ENCODE measurements around the gene VPS45. TPM values are rescaled to one million over a fixed set of nuclear protein-coding genes. Genes with fewer than 3 reads are reported as not detected.

VPS45 gene
- total and polyA plus RNA-seq, 2 of the 13 experiments (the other 11 are each of a cell fraction or from before 2014, with no cell fraction given), result 15.2 to 25.2 TPM

DNA sequence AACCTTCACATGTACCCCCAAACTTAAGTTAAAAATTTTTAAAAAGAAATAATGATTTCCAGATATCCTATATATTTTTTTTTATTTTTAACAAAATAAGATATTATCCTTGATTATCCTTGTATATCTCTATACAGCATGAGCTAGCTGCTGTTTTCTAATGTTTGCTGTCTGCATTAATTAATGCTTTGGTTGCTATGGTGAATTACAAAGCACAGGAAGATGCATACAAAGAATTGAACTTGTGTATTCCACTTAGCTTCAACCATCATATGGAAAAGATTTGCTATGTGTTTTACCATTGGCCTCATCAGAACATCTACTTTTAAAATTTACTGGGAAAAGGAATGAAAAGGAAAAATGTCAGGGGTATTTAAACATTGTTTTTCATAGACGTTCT lies 35.4 kb downstream of the VPS45 start:
- H3K4me2 ChIP-seq (ENCODE audit: low read depth, low read length), result no peak overlapping the region
- H4K20me1 ChIP-seq (ENCODE audit: insufficient read depth, low read length), result no peaks in the 10 kb centered on the region
- H3K36me3 ChIP-seq (replicated peaks in 1 of 2; ENCODE audit: control insufficient read depth in 1 of 2, insufficient read depth in 2 of 2, low read length in 2 of 2), result no peaks in the 10 kb centered on the region; a peak in 1 of 5 replicates
- H3K9me3 ChIP-seq (ENCODE audit: low read length), result no peaks in the 10 kb centered on the region
- DNase-seq (ENCODE audit: low spot score) (no peak), FAIRE-seq (no peak), ATAC-seq (no peak)
- H3K4me3 ChIP-seq (replicated peaks in 1 of 3; ENCODE audit: insufficient read depth in 1 of 3, low read depth in 2 of 3, low read length in 3 of 3), result no peak overlapping the region
- no TSS peak for BruUV-seq (replicated peaks)
- no peaks in the 10 kb centered on the region for H3K79me2 ChIP-seq (ENCODE audit: insufficient read depth, low read length)
- ChIA-PET CTCF (ENCODE audit: low intra/inter-chr PET ratio, low total read pairs) (no interaction called here), POLR2A (no interaction called here)
- H3K27me3 ChIP-seq (ENCODE audit: control insufficient read depth in 1 of 2, insufficient read depth in 2 of 2, low read length in 2 of 2), result no peaks in the 10 kb centered on the region
- intact Hi-C loops (cut with micrococcal nuclease; ENCODE audit: unreplicated experiment), result no loop called here
- TF ChIP-seq, protein P1, sequence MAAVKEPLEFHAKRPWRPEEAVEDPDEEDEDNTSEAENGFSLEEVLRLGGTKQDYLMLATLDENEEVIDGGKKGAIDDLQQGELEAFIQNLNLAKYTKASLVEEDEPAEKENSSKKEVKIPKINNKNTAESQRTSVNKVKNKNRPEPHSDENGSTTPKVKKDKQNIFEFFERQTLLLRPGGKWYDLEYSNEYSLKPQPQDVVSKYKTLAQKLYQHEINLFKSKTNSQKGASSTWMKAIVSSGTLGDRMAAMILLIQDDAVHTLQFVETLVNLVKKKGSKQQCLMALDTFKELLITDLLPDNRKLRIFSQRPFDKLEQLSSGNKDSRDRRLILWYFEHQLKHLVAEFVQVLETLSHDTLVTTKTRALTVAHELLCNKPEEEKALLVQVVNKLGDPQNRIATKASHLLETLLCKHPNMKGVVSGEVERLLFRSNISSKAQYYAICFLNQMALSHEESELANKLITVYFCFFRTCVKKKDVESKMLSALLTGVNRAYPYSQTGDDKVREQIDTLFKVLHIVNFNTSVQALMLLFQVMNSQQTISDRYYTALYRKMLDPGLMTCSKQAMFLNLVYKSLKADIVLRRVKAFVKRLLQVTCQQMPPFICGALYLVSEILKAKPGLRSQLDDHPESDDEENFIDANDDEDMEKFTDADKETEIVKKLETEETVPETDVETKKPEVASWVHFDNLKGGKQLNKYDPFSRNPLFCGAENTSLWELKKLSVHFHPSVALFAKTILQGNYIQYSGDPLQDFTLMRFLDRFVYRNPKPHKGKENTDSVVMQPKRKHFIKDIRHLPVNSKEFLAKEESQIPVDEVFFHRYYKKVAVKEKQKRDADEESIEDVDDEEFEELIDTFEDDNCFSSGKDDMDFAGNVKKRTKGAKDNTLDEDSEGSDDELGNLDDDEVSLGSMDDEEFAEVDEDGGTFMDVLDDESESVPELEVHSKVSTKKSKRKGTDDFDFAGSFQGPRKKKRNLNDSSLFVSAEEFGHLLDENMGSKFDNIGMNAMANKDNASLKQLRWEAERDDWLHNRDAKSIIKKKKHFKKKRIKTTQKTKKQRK (IDR thresholded peaks at IDR 0.05; ENCODE audit: low read length), result no peak
- no peak overlapping the region for H2AFZ ChIP-seq (ENCODE audit: low read length)
- H3K27ac ChIP-seq (ENCODE audit: extremely low read length, insufficient read depth, low read length), result no peak overlapping the region
- no peaks in the 10 kb centered on the region for H3K4me1 ChIP-seq (ENCODE audit: insufficient read depth, low read length)
- in situ Hi-C loops (cut with HindIII; ENCODE audit: extremely low pct_ligation_motif_present, low pct_unique_long_range_greater_than_20kb), result no loop called here
- H3K9ac ChIP-seq (ENCODE audit: insufficient read depth, low read depth, low read length), result no peak overlapping the region
- 100% methylated on average over 1 of the region's 1 CpG for WGBS (ENCODE audit: low lambda C conversion rate)

DNA sequence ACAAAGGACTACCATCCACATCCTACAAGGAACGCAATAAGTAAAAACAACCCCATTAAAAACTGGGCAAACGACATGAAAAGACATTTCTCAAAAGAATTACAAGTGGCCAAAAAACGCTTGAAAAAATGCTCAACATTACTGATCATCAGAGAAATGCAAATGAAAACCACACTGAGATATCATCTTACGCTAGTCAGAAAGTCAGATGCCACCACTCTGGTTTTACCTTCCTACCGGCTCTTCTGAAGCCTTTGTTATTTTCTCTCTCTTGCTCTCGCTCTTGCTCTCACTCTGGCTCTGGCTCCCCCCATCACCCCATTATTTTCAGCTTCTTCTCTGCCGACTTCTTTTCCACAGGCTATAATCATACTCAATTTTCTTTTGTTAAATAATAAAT lies 38.8 kb downstream of the VPS45 start:
- Histone ChIP-seq H3K4me2 (ENCODE audit: low read depth, low read length) (no peak overlapping the region), H2AFZ (ENCODE audit: low read length) (no peak overlapping the region), H3K4me3 (replicated peaks in 1 of 3; ENCODE audit: insufficient read depth in 1 of 3, low read depth in 2 of 3, low read length in 3 of 3) (no peak overlapping the region), H3K27me3 (ENCODE audit: control insufficient read depth in 1 of 2, insufficient read depth in 2 of 2, low read length in 2 of 2) (no peaks in the 10 kb centered on the region), H3K27ac (ENCODE audit: extremely low read length, insufficient read depth, low read length) (no peak overlapping the region), H4K20me1 (ENCODE audit: insufficient read depth, low read length) (no peaks in the 10 kb centered on the region), H3K79me2 (ENCODE audit: insufficient read depth, low read length) (no peaks in the 10 kb centered on the region), H3K9me3 (ENCODE audit: low read length) (no peaks in the 10 kb centered on the region), H3K9ac (ENCODE audit: insufficient read depth, low read depth, low read length) (no peak overlapping the region), H3K36me3 (replicated peaks in 1 of 2; ENCODE audit: control insufficient read depth in 1 of 2, insufficient read depth in 2 of 2, low read length in 2 of 2) (no peaks in the 10 kb centered on the region; a peak in 1 of 5 replicates), H3K4me1 (ENCODE audit: insufficient read depth, low read length) (no peaks in the 10 kb centered on the region)
- intact Hi-C loops (cut with micrococcal nuclease; ENCODE audit: unreplicated experiment), result no loop called here
- TF ChIP-seq SALL2 (CRISPR knock-in tag; IDR thresholded peaks at IDR 0.05) (no peak), ZNF333 (CRISPR knock-in tag; IDR thresholded peaks at IDR 0.05; ENCODE audit: borderline replicate concordance) (no peak), ZNF230 (CRISPR knock-in tag; IDR thresholded peaks at IDR 0.05) (no peak)
- FAIRE-seq, result no peak
- in situ Hi-C loops (cut with HindIII; ENCODE audit: extremely low pct_ligation_motif_present, low pct_unique_long_range_greater_than_20kb), result no loop called here
- POLR2A ChIA-PET, result no interaction called here
- no TSS peak for BruUV-seq (replicated peaks)
- 94% methylated on average over 7 of the region's 7 CpGs for WGBS (ENCODE audit: low lambda C conversion rate)
- CTCF ChIA-PET (ENCODE audit: low intra/inter-chr PET ratio, low total read pairs), result no interaction called here
- ATAC-seq, result no peak
- no peak for DNase-seq (ENCODE audit: low spot score)

All from HepG2 (cell line).